ENCODE measurements around the gene CFDP1.
A peak's percentile ranks its signal among the peaks of the same experiment; 100 is the strongest.
"Not testable (repeated sequence)": the region's sequence is repeated elsewhere in the genome, so short reads cannot be mapped to it uniquely, and the experiment has no call there.

Gene CFDP1

DNA sequence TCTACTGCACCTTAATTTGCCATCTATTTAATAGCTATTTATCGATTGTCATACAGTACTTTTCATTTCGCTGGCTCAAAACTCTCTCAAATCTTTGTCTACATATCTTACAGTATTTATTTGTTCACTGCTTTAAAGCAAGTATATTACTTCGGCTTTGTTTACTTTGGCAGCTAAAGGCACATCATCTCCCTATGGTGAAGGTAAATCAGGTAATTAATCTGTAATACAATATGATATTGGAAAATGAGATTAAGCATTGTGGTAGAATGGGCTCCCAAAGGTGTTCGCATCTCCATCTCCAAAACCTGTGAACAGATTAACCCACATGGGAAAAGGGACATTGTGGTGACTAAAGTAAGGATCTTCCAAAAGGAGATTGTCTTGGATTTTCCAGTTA lies 24.7 kb upstream of the CFDP1 start:
- FAIRE-seq = no peak

DNA sequence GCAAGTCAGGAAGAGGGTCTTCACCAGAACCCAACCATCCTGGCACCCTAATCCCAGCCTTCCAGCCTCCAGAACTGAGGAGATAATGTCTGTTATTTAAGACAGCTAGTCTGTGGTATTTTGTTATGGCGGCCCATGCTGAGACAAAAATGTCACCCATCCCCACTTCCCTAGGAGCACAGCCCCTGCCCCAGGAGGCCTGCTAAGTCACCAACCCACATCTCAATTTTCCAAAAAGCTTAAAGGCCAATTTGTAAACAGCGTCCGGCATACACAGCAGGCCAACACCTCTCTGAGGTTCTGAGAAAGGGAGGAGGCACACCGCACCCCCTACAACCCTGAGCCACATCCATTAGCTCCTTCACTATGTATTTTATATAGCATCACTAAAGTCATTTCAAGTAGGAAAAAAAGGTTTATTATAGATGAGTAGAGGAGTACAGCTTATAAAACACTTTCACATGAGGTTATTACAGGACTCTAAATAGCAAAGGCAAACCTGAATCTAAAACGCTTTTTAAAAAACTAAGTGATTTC lies 24.2 kb upstream of the CFDP1 start:
- no peak for FAIRE-seq

DNA sequence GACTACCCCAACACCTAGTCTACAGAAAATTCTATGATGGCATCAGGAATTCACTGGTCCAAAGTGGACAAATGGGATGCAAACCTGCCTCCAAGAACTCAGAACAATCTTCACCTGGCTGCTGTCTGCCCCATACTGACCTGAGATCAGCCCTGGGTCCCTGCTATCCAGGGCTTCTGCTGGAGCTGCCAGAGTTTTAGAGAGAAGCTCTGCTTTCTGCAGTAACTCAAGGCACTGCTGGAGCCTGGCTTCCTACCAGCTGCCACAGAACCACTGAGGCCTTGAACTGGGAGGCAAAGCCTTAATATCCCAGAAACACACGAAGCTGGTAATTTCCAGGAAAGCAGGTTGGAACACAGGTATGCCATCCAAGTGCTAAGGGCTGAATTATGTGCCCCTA lies 23.7 kb upstream of the CFDP1 start:
- no peak for FAIRE-seq

DNA sequence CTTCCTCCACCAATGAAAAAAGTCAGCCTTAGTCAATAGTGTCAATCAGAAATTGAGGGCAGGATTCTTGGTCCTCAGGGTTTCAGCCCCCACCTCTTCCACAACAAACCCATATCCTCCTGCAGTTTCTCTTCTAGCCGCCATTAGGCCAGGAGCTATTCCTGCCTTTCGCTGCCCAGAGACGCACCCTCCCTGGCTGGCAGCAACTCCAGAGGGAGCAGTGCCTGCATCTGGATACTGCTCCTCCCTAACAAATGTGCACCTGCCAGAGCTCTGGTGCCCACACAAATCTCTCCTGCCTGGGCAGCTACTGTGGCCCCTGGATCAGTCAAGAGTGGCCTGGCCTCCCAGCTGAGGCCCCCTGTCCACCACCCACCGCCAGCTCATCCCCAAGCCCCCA lies 23.2 kb upstream of the CFDP1 start:
- FAIRE-seq = not testable (repeated sequence)

DNA sequence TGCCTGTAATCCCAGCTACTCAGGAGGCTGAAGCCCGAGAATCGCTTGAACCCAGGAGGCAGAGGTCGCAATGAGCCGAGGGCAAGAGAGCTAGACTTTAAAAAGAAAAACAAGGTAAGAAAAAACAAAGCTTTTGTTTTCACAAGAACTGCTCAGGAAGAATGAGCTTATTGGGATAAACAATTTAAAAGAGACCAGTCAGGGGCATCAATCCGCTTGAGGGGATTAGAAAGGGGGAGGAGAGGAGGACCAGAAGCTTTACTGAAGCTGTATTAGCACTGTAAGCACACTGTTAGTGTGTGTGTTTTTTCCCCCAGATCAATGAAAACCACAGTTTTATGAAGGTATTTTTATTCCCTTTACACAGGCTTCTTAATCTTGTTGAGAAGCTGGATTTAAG lies 22.4 kb upstream of the CFDP1 start:
- FAIRE-seq = no peak

DNA sequence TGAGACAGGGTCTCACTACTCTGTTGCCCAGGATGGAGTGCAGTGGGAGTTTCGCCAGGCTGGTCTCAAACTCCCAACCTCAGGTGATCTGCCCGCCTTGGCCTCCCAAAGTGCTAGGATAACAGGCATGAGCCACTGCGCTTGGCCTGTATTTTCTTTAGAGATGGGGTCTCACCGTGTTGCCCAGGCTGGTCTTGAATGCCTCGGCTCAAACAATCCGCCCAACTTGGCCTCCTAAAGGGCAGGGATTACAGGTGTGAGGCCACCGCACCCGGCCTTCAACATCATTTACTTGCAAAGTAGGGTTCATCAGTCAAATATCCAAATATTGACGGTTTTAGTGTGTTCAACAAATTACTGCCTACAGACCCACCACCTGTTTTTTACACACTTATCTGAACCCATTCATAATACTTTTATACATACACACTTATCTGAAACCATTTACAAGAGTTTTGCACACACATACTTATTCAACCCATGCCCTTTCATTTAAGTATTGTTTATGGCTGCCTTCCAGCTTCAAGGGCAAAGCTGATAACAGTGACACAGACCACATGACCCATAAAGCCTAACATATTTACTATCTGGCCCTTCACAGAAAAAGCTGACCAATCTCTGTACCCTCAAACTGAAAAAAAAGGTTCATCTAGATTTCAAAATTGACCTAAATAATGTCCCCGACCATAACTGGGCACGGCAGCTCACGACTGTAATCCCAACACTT lies 19.3 kb upstream of the CFDP1 start:
- no peak for FAIRE-seq

DNA sequence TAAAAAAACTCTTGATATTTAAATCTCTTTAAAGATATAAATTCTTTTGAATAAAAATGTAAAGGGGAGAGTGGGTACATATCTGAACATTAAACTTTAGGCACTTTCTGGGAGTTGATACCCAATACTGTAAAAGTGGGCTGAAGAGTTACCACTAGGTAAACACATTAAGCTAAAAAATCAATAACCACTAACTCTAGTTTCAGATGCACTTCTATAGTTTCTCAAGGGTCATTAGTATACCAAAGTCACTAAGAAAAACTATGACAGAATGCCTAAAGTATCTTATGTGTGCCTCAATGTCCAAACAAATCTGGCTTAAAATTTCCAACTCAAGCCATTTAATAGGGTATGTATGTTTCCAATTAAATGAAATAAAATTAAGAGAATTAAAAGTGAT lies 13.1 kb upstream of the CFDP1 start:
- no peak for FAIRE-seq

DNA sequence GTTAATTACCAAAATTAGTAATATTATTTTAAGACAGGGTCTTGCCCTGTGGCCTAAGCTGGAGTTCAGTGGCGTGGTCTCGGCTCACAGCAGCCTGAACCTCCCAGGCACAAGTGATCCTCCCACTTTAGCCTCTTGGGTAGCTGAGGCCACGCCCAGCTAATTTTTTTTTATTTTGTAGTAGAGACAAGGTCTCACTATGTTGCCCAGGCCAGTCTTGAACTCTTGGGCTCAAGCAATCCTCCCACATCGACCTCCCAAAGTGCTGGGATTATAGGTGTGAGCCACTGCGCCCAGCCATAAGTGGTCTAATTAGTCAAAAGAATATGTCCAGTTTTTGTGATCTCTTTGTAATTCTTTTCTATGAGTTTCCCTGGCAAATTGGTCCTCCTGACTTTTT lies 12.0 kb upstream of the CFDP1 start:
- FAIRE-seq = no peak

DNA sequence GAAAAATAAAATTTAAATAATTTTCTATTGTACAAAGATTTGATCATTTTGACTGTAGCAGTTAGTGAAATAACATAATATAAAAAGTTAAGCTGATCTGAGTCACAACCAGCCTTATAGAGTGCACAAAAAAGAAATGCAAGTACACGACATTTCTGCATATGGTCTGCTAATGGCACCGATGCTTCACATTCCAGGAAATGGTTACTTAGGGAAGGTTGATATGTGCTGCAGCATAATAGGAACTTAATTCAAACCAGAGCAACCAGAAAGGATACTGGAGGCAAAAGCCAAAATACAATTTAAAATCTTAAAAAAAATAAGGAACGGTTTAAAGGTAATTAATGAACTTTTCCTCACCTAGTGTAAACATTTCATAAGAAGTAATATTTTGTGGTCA lies 10.0 kb upstream of the CFDP1 start:
- no peak for FAIRE-seq

DNA sequence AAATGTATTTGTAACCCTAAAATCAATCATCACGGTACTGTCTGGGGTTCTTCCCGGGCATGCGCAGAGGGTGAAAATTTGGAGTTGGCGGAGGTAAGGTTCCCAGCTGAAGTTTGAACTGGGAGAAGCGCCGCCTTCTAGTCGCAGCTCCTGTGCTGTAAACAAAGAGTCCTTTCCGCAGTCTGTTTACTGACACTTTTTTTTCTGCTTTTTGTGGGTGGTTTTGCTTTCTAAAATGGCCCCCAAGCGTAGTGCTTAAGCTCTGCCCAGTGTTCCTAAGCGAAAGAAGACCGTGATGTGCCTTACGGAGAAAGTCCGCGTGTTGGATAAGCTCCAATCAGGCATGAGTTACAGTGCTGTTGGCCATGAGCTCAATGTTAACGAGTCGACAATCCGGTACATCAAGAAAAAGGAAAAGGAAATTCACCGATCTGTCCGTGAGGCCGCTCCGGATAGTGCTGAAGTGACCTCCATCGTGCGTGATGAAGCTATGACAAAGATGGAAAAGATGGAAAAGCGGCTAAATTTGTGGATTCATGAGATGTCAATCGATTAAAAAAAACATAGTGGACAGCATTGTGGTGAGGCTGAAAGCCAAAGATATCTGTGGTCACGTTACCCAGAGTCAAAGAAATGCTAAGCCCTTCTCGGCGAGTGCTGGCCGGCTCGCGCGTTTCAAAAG lies 570 bp upstream of the CFDP1 start:
- FAIRE-seq = no peak

DNA sequence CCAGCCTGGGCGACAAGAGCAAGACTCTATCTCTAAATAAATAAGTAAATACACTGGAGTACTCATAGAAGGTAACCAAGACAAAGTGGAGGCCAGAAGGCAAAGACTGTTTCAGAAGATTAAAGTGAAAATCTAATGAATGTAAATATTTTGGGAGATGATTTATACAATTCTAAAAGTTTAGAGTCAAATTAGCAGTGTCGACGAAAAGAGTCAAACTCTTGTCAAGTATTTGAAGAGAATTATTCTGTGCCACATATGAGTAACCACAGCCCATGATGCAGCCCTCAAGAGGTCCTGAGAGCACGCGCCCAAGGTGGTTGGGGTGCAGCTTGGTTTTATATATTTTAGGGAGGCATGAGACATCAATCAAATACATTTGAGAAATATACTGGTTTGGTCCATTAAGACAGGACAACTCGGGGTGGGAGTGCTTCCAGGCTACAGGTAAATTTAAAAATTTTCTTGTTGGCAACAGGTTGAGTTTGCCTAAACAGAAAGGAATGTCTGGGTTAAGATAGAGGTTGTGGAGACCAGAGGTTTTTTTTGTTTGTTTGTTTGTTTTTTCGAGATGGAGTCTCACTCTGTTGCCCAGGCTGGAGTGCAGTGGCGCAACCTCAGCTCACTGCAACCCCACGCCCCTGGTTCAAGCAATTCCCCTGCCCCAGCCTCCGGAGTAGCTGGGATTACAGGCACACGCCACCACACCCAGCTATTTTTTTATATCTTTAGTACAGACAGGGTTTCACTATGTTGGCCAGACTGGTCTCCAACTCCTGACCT lies 3.5 kb downstream of the CFDP1 start:
- no peak for FAIRE-seq

DNA sequence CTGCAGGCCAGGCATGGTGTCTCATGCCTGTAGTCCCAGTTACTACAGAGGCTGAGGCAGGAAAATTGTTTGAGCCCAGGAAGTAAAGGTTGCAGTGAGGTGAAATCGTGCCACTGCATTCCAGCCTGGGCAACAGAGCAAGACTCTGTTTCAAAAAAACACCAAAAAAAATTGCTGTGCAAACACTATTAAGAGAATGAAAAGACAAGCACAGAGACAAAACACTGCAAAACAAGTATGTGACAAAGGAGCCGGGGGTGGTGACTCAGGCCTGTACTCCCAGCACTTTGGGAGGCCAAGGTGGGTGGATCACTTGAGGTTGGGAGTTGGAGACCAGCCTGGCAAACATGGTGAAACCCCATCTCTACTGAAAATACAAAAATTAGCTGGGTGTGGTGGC lies 6.8 kb downstream of the CFDP1 start:
- not testable (repeated sequence) for FAIRE-seq

DNA sequence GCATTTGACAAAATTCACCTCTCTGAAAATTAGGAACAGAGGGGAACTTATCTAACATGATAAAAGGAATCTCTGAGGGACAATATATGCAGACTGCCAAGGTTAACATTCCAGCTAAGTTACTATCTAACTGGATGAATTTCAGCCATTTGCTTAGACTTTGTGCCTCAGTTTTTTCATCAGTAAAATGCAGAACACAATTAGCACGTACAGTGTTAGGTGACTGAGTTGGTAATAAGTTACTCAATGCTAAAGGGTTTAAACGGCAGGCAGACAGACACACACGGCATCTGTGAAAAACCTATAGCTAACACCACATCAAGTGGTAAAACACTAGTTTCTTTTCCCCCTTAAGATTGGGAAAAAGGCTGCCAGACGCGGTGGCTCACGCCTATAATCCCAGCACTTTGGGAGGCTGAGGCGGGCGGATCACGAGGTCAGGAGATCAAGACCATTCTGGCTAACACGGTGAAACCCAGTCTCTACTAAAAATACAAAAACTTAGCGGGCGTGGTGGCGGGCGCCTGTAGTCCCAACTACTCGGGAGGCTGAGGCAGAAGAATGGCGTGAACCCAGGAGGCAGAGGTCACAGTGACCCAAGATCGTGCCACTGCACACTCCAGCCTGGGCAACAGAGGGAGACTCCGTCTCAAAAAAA lies 9.1 kb downstream of the CFDP1 start:
- not testable (repeated sequence) for FAIRE-seq

DNA sequence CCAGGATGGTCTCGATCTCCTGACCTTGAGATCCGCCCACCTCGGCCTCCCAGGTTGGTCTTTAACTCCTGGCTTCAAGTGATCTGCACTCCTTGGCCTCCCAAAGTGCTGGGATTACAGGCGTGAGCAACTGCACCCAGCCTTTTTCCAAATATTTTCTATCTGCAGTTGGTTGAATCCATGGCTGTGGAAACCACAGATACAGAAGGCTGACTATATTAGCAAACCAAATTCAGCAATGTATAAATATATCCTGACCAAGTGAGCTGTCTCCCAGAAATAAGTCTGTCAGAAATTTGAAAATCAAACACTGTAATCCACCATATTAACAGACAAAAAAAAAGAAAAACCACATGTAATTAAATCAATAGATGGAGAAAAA lies 9.6 kb downstream of the CFDP1 start:
- no peak for FAIRE-seq

DNA sequence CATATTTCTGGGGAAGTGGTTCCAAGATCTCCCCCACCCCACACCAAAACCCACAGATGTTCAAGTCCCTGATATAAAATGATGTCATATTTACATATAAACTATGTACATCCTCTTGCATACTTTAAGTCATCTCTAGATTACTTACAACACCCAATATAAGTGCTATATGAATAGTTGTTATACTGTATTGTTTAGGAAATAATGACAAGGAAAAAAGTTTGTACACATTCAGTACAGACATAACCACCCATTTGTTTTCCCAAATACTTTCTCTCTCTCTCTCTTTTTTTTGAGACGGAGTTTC lies 11.5 kb downstream of the CFDP1 start:
- FAIRE-seq = no peak

DNA sequence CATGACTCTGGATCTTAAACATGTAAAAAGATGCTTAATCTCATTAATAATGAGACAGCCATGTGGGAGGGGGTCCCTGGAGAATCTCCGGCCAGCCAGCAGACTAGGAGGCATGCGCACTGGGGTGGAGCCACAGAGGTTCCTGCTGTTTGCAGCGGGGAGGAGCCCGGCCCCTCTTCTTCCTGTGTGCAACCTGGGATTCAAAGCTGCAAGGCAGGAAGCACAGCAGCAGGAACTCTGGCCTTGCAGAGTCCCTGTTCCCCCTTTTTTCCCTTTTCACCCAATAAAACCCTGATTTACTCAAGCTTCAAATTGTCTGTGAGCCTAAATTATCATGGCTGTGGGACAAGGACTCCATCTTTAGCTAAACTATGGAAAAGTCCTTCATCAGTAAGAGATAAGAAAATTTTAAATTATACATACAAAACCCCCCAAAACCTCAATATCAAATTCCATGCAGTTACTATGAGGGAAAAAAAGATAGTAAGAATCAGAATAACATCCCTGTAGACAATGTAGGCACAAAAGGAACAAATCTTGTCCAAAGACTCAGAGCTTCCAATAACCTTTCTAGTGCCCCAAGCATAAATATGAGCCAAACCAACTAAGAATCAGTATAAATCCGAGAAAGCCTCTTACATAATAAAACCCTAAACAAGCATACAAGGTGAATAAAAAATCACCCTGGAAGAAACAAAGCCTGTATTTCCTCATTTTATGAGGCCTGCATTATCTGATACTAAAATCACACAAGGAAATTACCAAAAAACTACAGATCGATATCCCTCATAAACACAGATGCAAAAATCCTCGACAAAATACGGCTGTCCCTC lies 12.1 kb downstream of the CFDP1 start:
- no peak for FAIRE-seq

DNA sequence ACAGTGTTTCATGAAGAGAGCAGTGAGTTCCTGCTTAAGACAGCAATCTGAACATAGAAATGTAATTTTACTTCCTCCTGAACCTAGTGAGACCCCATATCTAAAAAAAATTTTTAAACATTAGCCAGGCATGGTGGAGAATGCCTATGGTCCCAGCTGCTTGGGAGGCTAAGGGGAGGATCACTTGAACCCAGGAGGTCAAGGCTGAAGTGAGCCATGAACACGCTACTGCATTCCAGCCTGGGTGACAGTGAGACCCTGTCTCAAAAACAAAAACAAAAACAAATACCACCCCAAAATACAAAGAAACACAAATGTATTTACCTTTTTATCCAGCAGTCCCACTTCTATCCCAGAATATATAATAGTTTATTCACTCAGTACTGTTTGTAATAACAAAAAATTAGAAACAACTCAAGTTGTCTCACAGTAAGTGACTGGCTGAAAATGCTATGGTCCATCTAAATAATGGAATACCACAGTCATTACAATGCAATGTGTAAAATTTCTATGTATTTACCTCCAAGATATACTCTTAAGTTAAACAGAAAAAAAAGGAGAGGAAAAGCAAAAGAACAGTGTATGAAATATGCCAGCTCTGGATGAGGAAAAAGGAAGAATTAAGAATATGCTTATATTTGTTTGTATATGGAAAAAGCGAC lies 16.3 kb downstream of the CFDP1 start:
- no peak for FAIRE-seq

DNA sequence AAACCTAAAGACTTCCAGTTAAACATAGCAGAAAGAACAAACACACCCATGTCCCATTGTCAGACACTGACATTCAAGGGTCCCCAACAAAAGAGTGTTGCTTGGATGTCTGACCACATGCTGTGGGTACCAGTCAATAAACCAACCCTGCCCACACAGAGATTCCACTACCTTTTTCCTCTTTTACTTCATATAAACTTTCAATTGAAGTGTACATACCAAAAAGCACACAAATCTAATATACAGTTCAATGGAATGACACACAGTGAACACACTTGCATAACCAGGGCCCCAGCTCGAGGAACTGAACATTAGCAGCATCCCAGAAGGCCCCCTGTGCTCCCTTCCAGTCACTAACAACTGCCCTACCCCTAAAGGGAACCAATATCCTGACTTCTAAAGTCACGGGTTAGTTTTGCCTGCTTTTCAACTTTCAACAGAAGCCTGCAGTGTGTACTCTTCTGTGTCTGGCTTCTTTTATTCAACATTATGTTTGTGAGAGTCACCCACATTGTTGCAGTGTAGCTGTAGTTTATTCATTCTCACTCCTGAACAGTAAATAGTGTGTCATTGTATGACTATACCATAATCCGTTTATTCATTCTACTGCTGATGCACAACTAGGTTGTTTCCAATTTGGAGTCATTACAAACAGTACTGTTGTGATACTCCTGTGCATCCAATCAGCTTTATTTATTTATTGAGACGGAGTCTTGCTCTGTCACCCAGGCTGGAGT lies 18.0 kb downstream of the CFDP1 start:
- no peak for FAIRE-seq

DNA sequence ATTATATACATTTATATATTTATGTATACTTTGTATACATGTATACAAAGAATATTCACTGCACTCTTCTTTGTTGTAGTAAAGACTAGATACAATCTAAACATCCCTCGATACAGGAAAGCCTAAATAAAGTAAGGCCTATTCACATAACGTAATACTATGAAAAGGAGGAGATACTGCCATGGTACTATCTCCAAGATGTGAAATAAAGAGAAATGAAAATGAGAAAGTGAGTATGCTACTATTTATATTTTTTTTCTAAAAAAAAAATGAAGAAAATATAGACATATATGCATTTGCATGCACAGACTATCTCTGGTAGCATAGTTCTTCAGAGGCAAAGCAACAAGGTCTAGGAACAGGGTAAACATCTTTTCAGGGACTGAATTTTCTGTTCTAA lies 19.4 kb downstream of the CFDP1 start:
- no peak for FAIRE-seq

DNA sequence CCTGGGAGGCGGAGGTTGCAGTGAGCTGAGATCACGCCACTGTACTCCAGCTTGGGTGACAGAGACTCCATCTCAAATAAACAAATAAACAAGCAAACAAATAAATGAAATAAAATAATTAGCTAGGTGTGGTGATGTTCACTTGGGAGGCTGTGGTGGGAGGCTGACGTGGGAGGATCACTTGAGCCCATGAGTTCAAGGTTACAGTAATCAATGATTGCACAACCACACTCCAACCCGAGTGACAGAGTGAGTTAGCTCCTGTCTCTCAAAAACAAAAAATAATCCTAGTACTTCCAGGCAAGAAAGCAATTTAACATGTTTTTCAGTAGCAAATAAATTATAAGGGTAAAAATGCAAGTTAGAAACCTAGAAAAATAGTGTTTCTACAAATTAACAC lies 26.4 kb downstream of the CFDP1 start:
- no peak for FAIRE-seq

DNA sequence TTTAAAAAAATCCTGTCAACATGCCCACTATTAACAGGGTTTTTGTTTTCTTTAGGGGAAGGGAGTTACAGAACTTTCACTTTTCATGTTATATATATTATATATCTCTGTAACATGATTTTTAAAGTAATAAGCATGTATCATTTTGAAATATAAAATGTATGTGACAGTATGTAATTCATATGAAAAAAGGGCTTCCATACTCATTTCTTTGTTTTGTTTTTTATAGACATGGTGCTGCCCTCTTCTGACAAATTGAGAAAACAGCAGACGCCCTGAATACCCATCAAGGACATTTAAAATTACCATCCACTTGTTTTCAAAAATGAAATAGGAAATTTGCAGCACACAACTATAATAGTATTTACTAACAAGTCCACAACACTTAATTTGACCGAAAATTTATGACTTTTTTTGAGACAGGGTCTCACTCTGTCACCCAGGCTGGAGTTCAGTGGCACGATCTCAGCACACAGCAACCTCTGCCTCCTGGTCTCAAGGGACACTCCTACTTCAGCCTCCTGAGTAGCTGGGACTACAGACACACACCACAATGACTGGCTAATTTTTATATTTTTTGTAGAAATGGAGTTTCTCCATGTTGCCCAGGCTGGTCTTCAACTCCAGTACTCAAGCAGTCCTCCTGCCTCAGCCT lies 30.4 kb downstream of the CFDP1 start:
- FAIRE-seq = peak; percentile 45
